ENCODE measurements around the gene CDKN2AIPNL.

CDKN2AIPNL gene

GRCh38 chr5:134411228-134411545, 494 bp downstream of the CDKN2AIPNL start:
- H2BK5ac ChIP-seq (ENCODE audit: low read depth, low read length, poor library complexity), result peak overlapping the region; percentile 8
- peak overlapping the region; percentile 88 for H3K18ac ChIP-seq (ENCODE audit: low read length)
- H3K4me2 ChIP-seq (ENCODE audit: low read length), result peak overlapping the region; percentile 58
- H2AFZ ChIP-seq (ENCODE audit: insufficient read depth, low read length, poor library complexity), result peak overlapping the region; percentile 66
- peaks cover 9% of the 10 kb centered on the region for H3K79me1 ChIP-seq (ENCODE audit: low read length)
- H3K4me1 ChIP-seq (ENCODE audit: control insufficient read depth in 1 of 2, insufficient read depth in 2 of 2, low read length in 2 of 2), result peaks cover 7 to 10% of the 10 kb centered on the region in 2 experiments
- peak overlapping the region; percentile 90 for H4K8ac ChIP-seq (ENCODE audit: low read depth, low read length)
- H3K9me3 ChIP-seq (ENCODE audit: insufficient read depth, low read depth, low read length), result no peaks in the 10 kb centered on the region
- no peak for DNase-seq
- peak overlapping the region; percentile 14 for H2BK120ac ChIP-seq (ENCODE audit: insufficient read depth, low read length, poor library complexity)
- H3K14ac ChIP-seq (ENCODE audit: low read length), result peak overlapping the region; percentile 94
- no peak overlapping the region for H3K23ac ChIP-seq (ENCODE audit: low read length)
- no peaks in the 10 kb centered on the region for H3K36me3 ChIP-seq (ENCODE audit: control insufficient read depth in 1 of 2, insufficient read depth in 2 of 2, low read length in 2 of 2)
- peaks cover 6% of the 10 kb centered on the region for H3K79me2 ChIP-seq (ENCODE audit: control insufficient read depth, insufficient read depth, low read length, poor library complexity)
- H3K4ac ChIP-seq (ENCODE audit: low read depth, low read length), result peak overlapping the region; percentile 96
- peak overlapping the region; percentile 23 for H3K9ac ChIP-seq (ENCODE audit: low read length)
- peak overlapping the region; percentile 94 for H2AK5ac ChIP-seq (ENCODE audit: low read length)
- no peak overlapping the region for H3K27ac ChIP-seq (ENCODE audit: low read depth, low read length)
- no CpG with 5 or more reads among the region's 9 CpGs for WGBS (ENCODE audit: extremely low coverage, insufficient coverage, insufficient read length)
- H3K4me3 ChIP-seq (ENCODE audit: low read depth, low read length), result peak overlapping the region; percentile 87
- H2BK12ac ChIP-seq (ENCODE audit: low read length), result no peak overlapping the region
- peak overlapping the region; percentile 67 for H4K91ac ChIP-seq (ENCODE audit: low read depth, low read length)
- no peaks in the 10 kb centered on the region for H3K27me3 ChIP-seq (ENCODE audit: insufficient read depth, low read length)
- H4K12ac ChIP-seq (ENCODE audit: low read depth, low read length), result peak overlapping the region; percentile 98

- no peak overlapping the region for H2BK12ac ChIP-seq (ENCODE audit: low read length)
- H3K4me1 ChIP-seq (ENCODE audit: control insufficient read depth in 1 of 2, insufficient read depth in 2 of 2, low read length in 2 of 2), result peaks cover 7 to 10% of the 10 kb centered on the region in 2 experiments
- H2AFZ ChIP-seq (ENCODE audit: insufficient read depth, low read length, poor library complexity), result no peak overlapping the region
- no peaks in the 10 kb centered on the region for H3K27me3 ChIP-seq (ENCODE audit: insufficient read depth, low read length)
- no peak overlapping the region for H2AK5ac ChIP-seq (ENCODE audit: low read length)
- H3K18ac ChIP-seq (ENCODE audit: low read length), result no peak overlapping the region
- peak overlapping the region; percentile 24 for H3K4ac ChIP-seq (ENCODE audit: low read depth, low read length)
- H3K14ac ChIP-seq (ENCODE audit: low read length), result no peak overlapping the region
- H3K36me3 ChIP-seq (ENCODE audit: control insufficient read depth in 1 of 2, insufficient read depth in 2 of 2, low read length in 2 of 2), result no peaks in the 10 kb centered on the region
- no peaks in the 10 kb centered on the region for H3K9me3 ChIP-seq (ENCODE audit: insufficient read depth, low read depth, low read length)
- H4K12ac ChIP-seq (ENCODE audit: low read depth, low read length), result no peak overlapping the region
- no peak overlapping the region for H3K9ac ChIP-seq (ENCODE audit: low read length)
- H3K4me3 ChIP-seq (ENCODE audit: low read depth, low read length), result no peak overlapping the region
- H3K79me2 ChIP-seq (ENCODE audit: control insufficient read depth, insufficient read depth, low read length, poor library complexity), result peaks cover 6% of the 10 kb centered on the region
- H3K27ac ChIP-seq (ENCODE audit: low read depth, low read length), result no peak overlapping the region
- H4K91ac ChIP-seq (ENCODE audit: low read depth, low read length), result no peak overlapping the region
- H3K4me2 ChIP-seq (ENCODE audit: low read length), result peak overlapping the region; percentile 58
- DNase-seq, result no peak
- no peak overlapping the region for H2BK120ac ChIP-seq (ENCODE audit: insufficient read depth, low read length, poor library complexity)
- WGBS (ENCODE audit: extremely low coverage, insufficient coverage, insufficient read length), result no CpG with 5 or more reads among the region's 4 CpGs
- H3K79me1 ChIP-seq (ENCODE audit: low read length), result peaks cover 9% of the 10 kb centered on the region
- H4K8ac ChIP-seq (ENCODE audit: low read depth, low read length), result peak overlapping the region; percentile 13
- H3K23ac ChIP-seq (ENCODE audit: low read length), result no peak overlapping the region
- no peak overlapping the region for H2BK5ac ChIP-seq (ENCODE audit: low read depth, low read length, poor library complexity)
Measured at GRCh38 chr5:134410822-134411221, 859 bp downstream of the CDKN2AIPNL start.

- peaks cover 7 to 10% of the 10 kb centered on the region in 2 experiments for H3K4me1 ChIP-seq (ENCODE audit: control insufficient read depth in 1 of 2, insufficient read depth in 2 of 2, low read length in 2 of 2)
- no peak overlapping the region for H3K23ac ChIP-seq (ENCODE audit: low read length)
- H3K14ac ChIP-seq (ENCODE audit: low read length), result no peak overlapping the region
- H3K4me2 ChIP-seq (ENCODE audit: low read length), result no peak overlapping the region
- no peak overlapping the region for H4K91ac ChIP-seq (ENCODE audit: low read depth, low read length)
- H4K12ac ChIP-seq (ENCODE audit: low read depth, low read length), result no peak overlapping the region
- H3K4ac ChIP-seq (ENCODE audit: low read depth, low read length), result no peak overlapping the region
- H3K79me1 ChIP-seq (ENCODE audit: low read length), result peaks cover 9% of the 10 kb centered on the region
- H2BK120ac ChIP-seq (ENCODE audit: insufficient read depth, low read length, poor library complexity), result no peak overlapping the region
- H2BK12ac ChIP-seq (ENCODE audit: low read length), result no peak overlapping the region
- no peak overlapping the region for H2AK5ac ChIP-seq (ENCODE audit: low read length)
- H2AFZ ChIP-seq (ENCODE audit: insufficient read depth, low read length, poor library complexity), result no peak overlapping the region
- peak; percentile 52 to 64 for DNase-seq
- H3K27me3 ChIP-seq (ENCODE audit: insufficient read depth, low read length), result no peaks in the 10 kb centered on the region
- H3K27ac ChIP-seq (ENCODE audit: low read depth, low read length), result no peak overlapping the region
- H3K79me2 ChIP-seq (ENCODE audit: control insufficient read depth, insufficient read depth, low read length, poor library complexity), result peaks cover 6% of the 10 kb centered on the region
- no peak overlapping the region for H3K4me3 ChIP-seq (ENCODE audit: low read depth, low read length)
- no CpG with 5 or more reads among the region's 6 CpGs for WGBS (ENCODE audit: extremely low coverage, insufficient coverage, insufficient read length)
- H3K18ac ChIP-seq (ENCODE audit: low read length), result no peak overlapping the region
- no peak overlapping the region for H3K9ac ChIP-seq (ENCODE audit: low read length)
- H4K8ac ChIP-seq (ENCODE audit: low read depth, low read length), result no peak overlapping the region
- H3K36me3 ChIP-seq (ENCODE audit: control insufficient read depth in 1 of 2, insufficient read depth in 2 of 2, low read length in 2 of 2), result peaks cover 0 to under 1% of the 10 kb centered on the region in 2 experiments
- no peak overlapping the region for H2BK5ac ChIP-seq (ENCODE audit: low read depth, low read length, poor library complexity)
- H3K9me3 ChIP-seq (ENCODE audit: insufficient read depth, low read depth, low read length), result no peaks in the 10 kb centered on the region
Measured at GRCh38 chr5:134409321-134409720, 2.4 kb downstream of the CDKN2AIPNL start.

GRCh38 chr5:134406390-134406789, 5.3 kb downstream of the CDKN2AIPNL start:
- H3K4ac ChIP-seq (ENCODE audit: low read depth, low read length), result no peak overlapping the region
- H3K79me1 ChIP-seq (ENCODE audit: low read length), result peaks cover 2% of the 10 kb centered on the region
- H3K9me3 ChIP-seq (ENCODE audit: insufficient read depth, low read depth, low read length), result no peaks in the 10 kb centered on the region
- peaks cover 0 to 1% of the 10 kb centered on the region in 2 experiments for H3K36me3 ChIP-seq (ENCODE audit: control insufficient read depth in 1 of 2, insufficient read depth in 2 of 2, low read length in 2 of 2)
- no peak overlapping the region for H3K4me3 ChIP-seq (ENCODE audit: low read depth, low read length)
- no peak overlapping the region for H4K12ac ChIP-seq (ENCODE audit: low read depth, low read length)
- H3K18ac ChIP-seq (ENCODE audit: low read length), result no peak overlapping the region
- H4K8ac ChIP-seq (ENCODE audit: low read depth, low read length), result no peak overlapping the region
- no peak overlapping the region for H2BK5ac ChIP-seq (ENCODE audit: low read depth, low read length, poor library complexity)
- H3K9ac ChIP-seq (ENCODE audit: low read length), result no peak overlapping the region
- no peak overlapping the region for H2AFZ ChIP-seq (ENCODE audit: insufficient read depth, low read length, poor library complexity)
- no peak overlapping the region for H3K14ac ChIP-seq (ENCODE audit: low read length)
- peaks cover 1% of the 10 kb centered on the region for H3K79me2 ChIP-seq (ENCODE audit: control insufficient read depth, insufficient read depth, low read length, poor library complexity)
- H3K4me1 ChIP-seq (ENCODE audit: control insufficient read depth in 1 of 2, insufficient read depth in 2 of 2, low read length in 2 of 2), result peaks cover 5 to 7% of the 10 kb centered on the region in 2 experiments
- no peak overlapping the region for H4K91ac ChIP-seq (ENCODE audit: low read depth, low read length)
- no peak overlapping the region for H2BK120ac ChIP-seq (ENCODE audit: insufficient read depth, low read length, poor library complexity)
- DNase-seq, result peak; percentile 46 to 78
- no peak overlapping the region for H3K27ac ChIP-seq (ENCODE audit: low read depth, low read length)
- no peak overlapping the region for H2BK12ac ChIP-seq (ENCODE audit: low read length)
- WGBS (ENCODE audit: extremely low coverage, insufficient coverage, insufficient read length), result no CpG with 5 or more reads among the region's 1 CpG
- H3K4me2 ChIP-seq (ENCODE audit: low read length), result no peak overlapping the region
- H2AK5ac ChIP-seq (ENCODE audit: low read length), result no peak overlapping the region
- H3K27me3 ChIP-seq (ENCODE audit: insufficient read depth, low read length), result no peaks in the 10 kb centered on the region
- no peak overlapping the region for H3K23ac ChIP-seq (ENCODE audit: low read length)

All from trophoblast cell (in vitro differentiated cells and primary cell).